Measurements from ENCODE around the gene DAGLA. TPM values are rescaled to one million over a fixed set of nuclear protein-coding genes. Genes with fewer than 3 reads are reported as not detected.

Gene DAGLA
- total RNA-seq, 1 donor from 2014 or later, result 1.1 TPM

DNA sequence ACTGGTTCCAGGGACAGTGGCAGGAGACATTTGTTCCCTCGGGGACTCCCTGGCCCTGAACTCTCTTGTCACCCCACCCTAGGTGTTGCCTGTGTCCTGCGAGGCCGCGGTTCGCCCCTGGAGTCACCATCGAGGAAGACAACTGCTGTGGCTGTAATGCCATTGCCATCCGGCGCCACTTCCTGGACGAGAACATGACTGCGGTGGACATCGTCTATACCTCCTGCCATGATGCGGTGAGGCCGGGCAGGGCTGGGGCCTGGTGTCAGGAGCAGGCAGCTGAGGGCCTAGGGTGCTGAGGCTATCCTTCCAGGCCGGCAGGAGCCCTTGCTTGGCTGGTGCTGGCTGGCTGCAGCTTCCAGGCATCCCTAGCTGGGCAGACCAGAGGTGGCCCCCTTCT is 54.6 kb downstream of the DAGLA start:
- Histone ChIP-seq H3K27me3 (no peaks in the 10 kb centered on the region), H3K27ac (no peak overlapping the region), H2AFZ (replicated peaks) (no peak overlapping the region), H3K4me3 (no peak overlapping the region), H4K20me1 (ENCODE audit: low read depth) (peaks cover 6% of the 10 kb centered on the region), H3F3A (ENCODE audit: low read depth) (no peaks in the 10 kb centered on the region), H3K4me2 (no peak overlapping the region), H3K79me2 (ENCODE audit: low read depth) (no peaks in the 10 kb centered on the region), H3K9ac (no peak overlapping the region), H3K36me3 (no peaks in the 10 kb centered on the region), H3K9me3 (ENCODE audit: low read depth) (no peaks in the 10 kb centered on the region), H3K4me1 (no peaks in the 10 kb centered on the region)
- TF ChIP-seq EZH2 (IDR thresholded peaks at IDR 0.05) (no peak), EZH2phosphoT487 (IDR thresholded peaks at IDR 0.05) (no peak)
- TF ChIP-seq, protein P1, sequence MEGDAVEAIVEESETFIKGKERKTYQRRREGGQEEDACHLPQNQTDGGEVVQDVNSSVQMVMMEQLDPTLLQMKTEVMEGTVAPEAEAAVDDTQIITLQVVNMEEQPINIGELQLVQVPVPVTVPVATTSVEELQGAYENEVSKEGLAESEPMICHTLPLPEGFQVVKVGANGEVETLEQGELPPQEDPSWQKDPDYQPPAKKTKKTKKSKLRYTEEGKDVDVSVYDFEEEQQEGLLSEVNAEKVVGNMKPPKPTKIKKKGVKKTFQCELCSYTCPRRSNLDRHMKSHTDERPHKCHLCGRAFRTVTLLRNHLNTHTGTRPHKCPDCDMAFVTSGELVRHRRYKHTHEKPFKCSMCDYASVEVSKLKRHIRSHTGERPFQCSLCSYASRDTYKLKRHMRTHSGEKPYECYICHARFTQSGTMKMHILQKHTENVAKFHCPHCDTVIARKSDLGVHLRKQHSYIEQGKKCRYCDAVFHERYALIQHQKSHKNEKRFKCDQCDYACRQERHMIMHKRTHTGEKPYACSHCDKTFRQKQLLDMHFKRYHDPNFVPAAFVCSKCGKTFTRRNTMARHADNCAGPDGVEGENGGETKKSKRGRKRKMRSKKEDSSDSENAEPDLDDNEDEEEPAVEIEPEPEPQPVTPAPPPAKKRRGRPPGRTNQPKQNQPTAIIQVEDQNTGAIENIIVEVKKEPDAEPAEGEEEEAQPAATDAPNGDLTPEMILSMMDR (IDR thresholded peaks at IDR 0.05), result no peak
- Mint-ChIP-seq H3K4me3 (no peak overlapping the region), H3K36me3 (no peaks in the 10 kb centered on the region), H3K9me3 (no peaks in the 10 kb centered on the region), H3K27ac (no peak overlapping the region), H3K27me3 (ENCODE audit: insufficient read depth, low read depth) (peaks cover 6% of the 10 kb centered on the region), H3K4me1 (peaks cover 4% of the 10 kb centered on the region)
- no peak for DNase-seq (ENCODE audit: low spot score)

DNA sequence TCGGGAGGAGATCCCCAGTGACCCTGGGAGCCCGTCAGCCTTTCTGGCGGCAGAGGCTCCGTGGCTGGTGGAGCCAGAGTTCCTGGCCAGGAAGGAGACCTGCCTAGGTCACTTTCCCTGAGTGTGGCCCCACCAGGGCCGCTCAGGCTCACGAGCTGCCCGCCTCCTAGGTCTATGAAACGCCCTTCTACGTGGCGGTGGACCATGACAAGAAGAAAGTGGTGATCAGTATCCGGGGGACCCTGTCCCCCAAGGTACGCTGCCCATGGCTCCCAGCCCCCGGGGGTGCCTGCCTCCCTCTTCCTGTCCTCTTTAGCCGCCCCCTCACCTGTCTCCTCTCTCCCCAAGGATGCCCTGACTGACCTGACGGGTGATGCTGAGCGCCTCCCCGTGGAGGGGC is 55.2 kb downstream of the DAGLA start:
- Histone ChIP-seq H3K27ac (no peak overlapping the region), H3F3A (ENCODE audit: low read depth) (no peaks in the 10 kb centered on the region), H4K20me1 (ENCODE audit: low read depth) (peaks cover 6% of the 10 kb centered on the region), H3K4me1 (no peaks in the 10 kb centered on the region), H3K9ac (no peak overlapping the region), H3K79me2 (ENCODE audit: low read depth) (no peaks in the 10 kb centered on the region), H3K4me2 (no peak overlapping the region), H3K27me3 (no peaks in the 10 kb centered on the region), H2AFZ (replicated peaks) (no peak overlapping the region), H3K36me3 (no peaks in the 10 kb centered on the region), H3K4me3 (no peak overlapping the region), H3K9me3 (ENCODE audit: low read depth) (no peaks in the 10 kb centered on the region)
- peaks cover 4% of the 10 kb centered on the region for H3K4me1 Mint-ChIP-seq
- H3K36me3 Mint-ChIP-seq, result no peaks in the 10 kb centered on the region
- H3K27ac Mint-ChIP-seq, result no peak overlapping the region
- TF ChIP-seq EZH2 (IDR thresholded peaks at IDR 0.05) (no peak), EZH2phosphoT487 (IDR thresholded peaks at IDR 0.05) (no peak)
- TF ChIP-seq, protein P1 (IDR thresholded peaks at IDR 0.05), result no peak
- DNase-seq (ENCODE audit: low spot score), result no peak
- H3K9me3 Mint-ChIP-seq, result no peaks in the 10 kb centered on the region
- peaks cover 6% of the 10 kb centered on the region for H3K27me3 Mint-ChIP-seq (ENCODE audit: insufficient read depth, low read depth)
- no peak overlapping the region for H3K4me3 Mint-ChIP-seq

DNA sequence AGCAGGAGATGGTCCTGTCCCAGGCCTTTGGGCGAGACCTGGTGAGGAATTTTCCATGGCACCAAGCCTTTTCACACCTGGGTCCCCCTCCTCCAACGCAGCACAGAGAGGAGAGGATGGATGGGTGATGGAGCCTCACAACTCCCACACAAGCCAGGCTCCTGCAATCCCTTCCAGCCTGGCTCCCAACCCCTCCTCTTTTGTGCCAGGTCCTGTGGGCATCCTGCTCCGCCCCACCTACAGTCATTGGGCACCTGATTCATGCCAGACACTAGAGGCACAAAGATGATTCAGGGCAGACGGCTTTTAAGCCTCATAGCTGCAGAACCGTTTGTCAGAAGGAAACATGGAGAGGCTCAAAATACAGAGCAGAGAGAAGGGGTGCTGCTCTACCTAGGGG is 56.1 kb downstream of the DAGLA start:
- H3K36me3 Mint-ChIP-seq, result no peaks in the 10 kb centered on the region
- no peak for DNase-seq (ENCODE audit: low spot score)
- H3K4me2 ChIP-seq, result no peak overlapping the region
- TF ChIP-seq EZH2phosphoT487 (IDR thresholded peaks at IDR 0.05), result no peak
- TF ChIP-seq, protein P1 (IDR thresholded peaks at IDR 0.05), result no peak
- TF ChIP-seq EZH2 (IDR thresholded peaks at IDR 0.05), result no peak
- H3K79me2 ChIP-seq (ENCODE audit: low read depth), result no peaks in the 10 kb centered on the region
- no peaks in the 10 kb centered on the region for H3K4me1 ChIP-seq
- H4K20me1 ChIP-seq (ENCODE audit: low read depth), result peaks cover 6% of the 10 kb centered on the region
- no peak overlapping the region for H3K4me3 ChIP-seq
- H3K36me3 ChIP-seq, result no peaks in the 10 kb centered on the region
- no peak overlapping the region for H2AFZ ChIP-seq (replicated peaks)
- H3K27ac Mint-ChIP-seq, result no peak overlapping the region
- H3K4me1 Mint-ChIP-seq, result peaks cover 4% of the 10 kb centered on the region
- H3K9me3 ChIP-seq (ENCODE audit: low read depth), result no peaks in the 10 kb centered on the region
- H3K9me3 Mint-ChIP-seq, result no peaks in the 10 kb centered on the region
- no peaks in the 10 kb centered on the region for H3K27me3 ChIP-seq
- no peak overlapping the region for H3K4me3 Mint-ChIP-seq
- peaks cover 6% of the 10 kb centered on the region for H3K27me3 Mint-ChIP-seq (ENCODE audit: insufficient read depth, low read depth)
- H3F3A ChIP-seq (ENCODE audit: low read depth), result no peaks in the 10 kb centered on the region
- no peak overlapping the region for H3K9ac ChIP-seq
- no peak overlapping the region for H3K27ac ChIP-seq

Data from neural progenitor cell (in vitro differentiated cells).